Activated T-helper 1 cell treated with anti-CD3 and anti-CD28 coated beads, Interleukin-2, amount 50 U/mL, for 16 hours (primary cell): ENCODE data around the gene SIX3.

Experiments used
- DNase-seq, 2 donors: peaks; one replicate each; pipeline ENCODE4 v3.0.0-alpha.2; 2020; ENCODE audit warnings: low read depth in 1 of 2, low spot score in 1 of 2

Gene SIX3

GRCh38 chr2:44930274-44931197 lies 11.0 kb upstream of the SIX3 start:
- no peak for DNase-seq

DNA sequence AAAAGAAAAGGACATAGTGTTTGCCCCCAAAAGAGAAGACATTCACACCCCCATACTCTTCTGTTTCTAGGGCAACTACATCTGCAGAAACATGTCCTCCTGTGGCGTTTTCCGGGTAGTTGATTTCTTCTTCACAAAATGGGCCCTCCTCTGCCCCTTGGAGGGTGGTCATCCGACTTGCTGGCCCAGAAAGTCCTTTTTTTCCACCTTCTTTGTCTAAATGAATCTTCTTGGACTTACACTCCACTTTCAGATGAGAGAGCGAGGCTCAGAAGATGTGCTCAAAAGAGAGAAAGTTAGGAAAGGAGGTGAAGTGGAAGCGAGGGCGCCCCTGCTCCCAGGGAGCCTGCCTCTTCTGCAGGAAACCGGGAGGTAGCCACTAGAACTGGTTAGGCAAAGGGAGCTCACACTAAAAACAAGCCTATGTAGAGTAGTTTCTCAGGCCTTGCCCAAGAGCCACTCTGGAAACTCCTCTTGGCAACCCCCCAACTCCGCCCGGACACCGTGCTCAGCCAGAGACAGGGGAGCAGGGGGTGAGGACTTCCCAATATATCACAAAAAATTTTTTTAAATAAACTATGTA lies 10.2 kb upstream of the SIX3 start:
- no peak for DNase-seq

- DNase-seq, result no peak
Measured at GRCh38 chr2:44932079-44932478, 9.4 kb upstream of the SIX3 start.

DNA sequence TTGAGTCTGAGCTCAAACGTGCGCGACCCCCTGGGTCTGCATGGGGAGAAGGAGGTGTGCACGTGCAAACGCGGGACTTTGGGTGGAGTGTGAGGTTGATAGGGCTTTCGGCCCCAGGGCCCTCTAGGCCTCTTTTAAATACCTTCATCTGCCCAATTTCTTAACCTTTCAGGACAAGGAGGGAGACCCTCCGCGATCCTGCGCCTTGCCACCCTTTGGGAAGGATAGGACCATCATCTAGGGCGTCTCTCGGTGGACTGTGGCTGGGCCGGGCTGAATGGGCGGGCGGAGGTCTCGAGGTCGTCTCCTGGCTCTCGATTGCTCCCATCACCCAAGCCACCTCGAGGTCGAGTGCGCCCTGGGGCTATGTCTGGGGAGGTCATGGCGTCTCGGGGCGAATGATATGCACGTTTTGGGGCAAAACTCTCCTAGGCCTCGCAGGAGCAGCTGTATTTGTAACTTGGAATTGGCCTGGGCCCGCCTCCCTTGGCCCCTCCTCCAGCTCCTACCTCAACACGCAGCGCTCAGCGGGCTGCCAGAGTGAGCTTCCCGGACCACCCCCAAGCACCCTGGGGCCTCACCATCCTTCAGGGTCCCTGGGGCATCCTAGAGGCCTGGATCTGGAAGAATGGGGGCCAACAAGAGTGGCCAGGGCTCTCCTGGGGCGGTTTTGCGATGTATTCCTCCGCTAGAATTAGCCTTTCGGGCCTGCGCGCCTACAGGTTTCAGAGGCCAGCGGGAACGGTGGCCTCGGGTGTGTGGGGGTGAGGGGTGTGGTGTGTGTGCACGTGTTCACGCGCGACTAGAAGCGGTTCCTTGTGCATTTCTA lies 8.7 kb upstream of the SIX3 start:
- no peak for DNase-seq

DNA sequence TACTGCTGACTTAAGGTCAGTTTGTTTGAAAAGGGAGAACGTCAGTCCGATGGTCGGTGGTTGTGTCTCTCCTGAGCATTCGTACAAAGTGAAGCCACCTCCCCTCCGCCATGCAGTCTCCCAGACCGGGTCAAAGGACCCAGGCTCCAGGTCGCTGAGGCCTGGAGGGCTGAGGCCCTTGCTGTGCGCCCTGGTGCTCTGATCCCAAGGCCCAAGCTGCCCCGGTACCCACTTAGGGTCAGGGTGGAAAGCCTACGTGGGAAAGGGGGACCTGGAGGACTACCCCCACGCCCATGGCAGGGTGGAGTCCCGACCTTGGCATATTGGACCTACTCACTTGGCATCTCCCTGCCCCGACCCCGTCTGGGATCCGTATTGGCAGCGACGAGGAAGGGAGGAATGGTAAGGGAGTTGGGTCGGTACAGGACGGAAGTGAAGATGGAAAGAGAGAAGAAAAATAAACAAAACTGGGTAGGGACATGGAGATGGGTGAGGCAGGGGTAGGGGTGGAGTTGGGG lies 8.0 kb upstream of the SIX3 start:
- no peak for DNase-seq

GRCh38 chr2:44934038-44934982 lies 7.2 kb upstream of the SIX3 start:
- no peak for DNase-seq

DNA sequence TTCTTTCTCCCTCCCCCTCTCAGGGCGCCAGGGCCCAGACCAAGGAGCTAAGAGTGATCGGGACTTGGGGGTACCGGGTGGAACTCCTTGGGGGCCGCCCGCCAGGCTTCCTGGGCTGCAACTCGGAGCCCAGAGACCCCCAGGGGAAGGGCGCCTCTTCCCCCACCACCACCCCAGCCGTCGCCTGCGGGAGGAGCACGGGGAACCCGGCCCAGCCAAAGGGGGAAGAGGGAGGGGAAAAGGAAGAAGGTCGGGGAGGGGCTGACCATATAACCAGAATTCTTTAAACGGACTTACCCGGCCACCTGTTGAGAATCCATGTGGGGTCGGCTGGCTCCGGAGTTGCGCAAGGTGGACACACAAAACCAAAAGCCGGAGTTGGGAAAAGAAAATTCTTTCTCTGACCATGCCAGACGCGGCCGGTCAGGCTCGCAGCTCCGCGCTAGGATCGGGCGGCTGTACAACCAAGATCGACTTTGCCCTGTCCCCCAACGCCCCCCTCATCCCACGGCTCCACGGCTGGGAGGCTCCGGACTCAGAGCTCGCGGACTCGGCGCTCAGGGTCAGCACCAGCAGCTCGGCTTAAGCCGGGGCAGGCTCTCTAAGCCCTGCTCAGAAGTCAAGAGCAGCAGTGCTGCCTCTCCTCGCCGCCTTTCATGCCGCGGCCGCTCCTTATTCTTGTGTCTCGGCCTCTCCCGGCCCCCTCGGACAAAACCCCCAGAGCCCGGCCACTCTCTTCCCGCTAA lies 6.3 kb upstream of the SIX3 start:
- DNase-seq, result no peak

DNA sequence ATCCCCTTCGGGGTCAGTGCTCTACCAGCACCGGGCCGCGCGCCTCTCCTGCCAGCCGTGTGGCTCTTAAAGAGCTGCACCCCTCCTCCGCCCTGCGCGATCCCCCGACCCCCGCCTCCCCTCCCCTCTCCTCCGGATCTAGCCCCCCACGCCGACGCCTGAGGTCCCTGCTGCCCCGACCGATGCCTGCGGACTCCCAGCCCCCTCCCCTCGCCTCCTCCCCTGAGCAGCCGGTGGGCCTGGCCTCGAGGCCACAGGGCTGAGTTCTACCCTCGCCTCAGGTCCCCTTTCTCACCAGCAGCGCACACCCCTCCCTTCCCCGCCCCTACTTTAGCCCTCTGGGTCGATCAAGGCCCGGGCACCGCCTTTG lies 5.8 kb upstream of the SIX3 start:
- DNase-seq, result no peak

DNA sequence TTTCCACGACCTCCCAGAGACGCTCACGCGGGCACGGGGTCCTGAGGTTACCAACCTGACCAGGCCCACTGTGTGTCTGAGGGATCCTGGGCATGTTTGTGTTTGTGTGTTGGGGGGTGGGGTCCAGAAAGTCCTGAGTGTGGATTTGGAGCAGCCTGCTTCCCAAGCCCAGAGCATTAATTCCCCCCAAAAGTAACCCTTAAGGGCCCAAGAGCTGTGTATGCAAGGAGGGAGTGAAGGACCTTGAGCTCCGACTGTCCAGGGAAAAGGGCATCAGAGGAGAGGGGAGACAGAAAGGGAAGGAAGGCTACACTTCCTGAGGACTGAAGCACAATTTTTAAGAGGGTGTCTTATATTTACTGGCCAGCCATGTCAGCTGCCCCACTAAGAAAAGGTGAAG lies 5.2 kb upstream of the SIX3 start:
- no peak for DNase-seq

GRCh38 chr2:44936715-44937687 lies 4.5 kb upstream of the SIX3 start:
- DNase-seq, result no peak

GRCh38 chr2:44937688-44938240 lies 3.7 kb upstream of the SIX3 start:
- no peak for DNase-seq

GRCh38 chr2:44938287-44939105 lies 3.0 kb upstream of the SIX3 start:
- DNase-seq, result no peak

- no peak for DNase-seq
Measured at GRCh38 chr2:44939106-44940048, 2.1 kb upstream of the SIX3 start.

DNA sequence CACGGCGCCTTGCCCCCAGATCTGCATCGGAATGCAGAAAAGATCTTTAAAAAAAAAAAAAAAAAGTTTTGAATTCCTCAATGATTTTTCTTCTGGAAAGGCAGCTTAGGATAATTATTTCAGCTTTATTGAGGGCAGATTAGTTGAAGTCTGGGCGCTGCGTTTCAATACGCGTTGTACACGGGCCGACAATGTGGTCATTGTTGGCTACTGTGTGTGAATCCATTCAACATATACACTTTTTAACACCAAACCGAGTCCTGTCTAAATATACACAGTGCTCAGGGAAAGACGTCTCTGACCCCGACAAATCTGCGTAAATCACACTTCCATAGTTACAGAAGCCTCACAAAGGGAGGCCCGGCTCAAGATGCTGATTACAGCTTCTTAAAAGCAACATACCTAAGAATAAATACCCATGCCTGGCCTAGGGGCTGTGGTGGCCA lies 1.4 kb upstream of the SIX3 start:
- DNase-seq, result no peak

- no peak for DNase-seq
Measured at GRCh38 chr2:44940732-44941464, 604 bp upstream of the SIX3 start.
